WTC11 (cell line): Measurements from ENCODE around the gene PFDN1.

ENCODE experiments used
- ATF1 ChIP-seq: sonication (generic); formaldehyde crosslinking; IDR thresholded peaks from 2 replicates; pipeline ENCODE4 v1.8.1; 2023; ENCODE audit warnings: mild to moderate bottlenecking, moderate library complexity, missing genetic modification reagents
- CBFB ChIP-seq: sonication (generic); formaldehyde crosslinking; IDR thresholded peaks from 2 replicates; pipeline ENCODE4 v1.8.1; 2022; ENCODE audit warnings: mild to moderate bottlenecking, low read depth, missing genetic modification reagents
- CREB1 ChIP-seq: sonication (generic); formaldehyde crosslinking; IDR thresholded peaks from 2 replicates; pipeline ENCODE4 v1.8.0; 2023; ENCODE audit warnings: mild to moderate bottlenecking, missing genetic modification reagents
- CTCF ChIP-seq: fragments of 200-600 bp; IDR thresholded peaks from 2 replicates; pipeline ENCODE4 v1.8.0; 2022; ENCODE audit warnings: antibody characterized with exemption
- E2F1 ChIP-seq: sonication (generic); formaldehyde crosslinking; IDR thresholded peaks from 2 replicates; pipeline ENCODE4 v1.8.0; 2022; ENCODE audit warnings: mild to moderate bottlenecking, missing genetic modification reagents
- ESRRA ChIP-seq: sonication (generic); formaldehyde crosslinking; IDR thresholded peaks from 2 replicates; pipeline ENCODE4 v1.8.1; 2022; ENCODE audit warnings: mild to moderate bottlenecking, missing genetic modification reagents, borderline replicate concordance
- FOXP1 ChIP-seq: sonication (generic); formaldehyde crosslinking; IDR thresholded peaks from 2 replicates; pipeline ENCODE4 v1.8.0; 2022; ENCODE audit warnings: missing genetic modification reagents, mild to moderate bottlenecking, moderate library complexity, borderline replicate concordance
- MYBL2 ChIP-seq: sonication (generic); formaldehyde crosslinking; IDR thresholded peaks from 2 replicates; pipeline ENCODE4 v1.8.1; 2023; ENCODE audit warnings: mild to moderate bottlenecking, moderate library complexity, missing genetic modification reagents
- ZNF281 ChIP-seq: sonication (generic); formaldehyde crosslinking; IDR thresholded peaks from 2 replicates; pipeline ENCODE4 v1.8.0; 2023; ENCODE audit warnings: mild to moderate bottlenecking, missing genetic modification reagents
- ZNF317 ChIP-seq: sonication (generic); formaldehyde crosslinking; IDR thresholded peaks from 2 replicates; pipeline ENCODE4 v1.8.1; 2023; ENCODE audit warnings: low read depth, mild to moderate bottlenecking, moderate library complexity, missing genetic modification reagents, borderline replicate concordance

- TF ChIP-seq CTCF (no peak), MYBL2 (CRISPR knock-in tag) (no peak), ZNF317 (CRISPR knock-in tag) (no peak), CBFB (CRISPR knock-in tag) (no peak), E2F1 (CRISPR knock-in tag) (no peak), ESRRA (CRISPR knock-in tag) (no peak), ZNF281 (no peak), CREB1 (CRISPR knock-in tag) (no peak), FOXP1 (CRISPR knock-in tag) (no peak), ATF1 (no peak)
These were observed 21.2 kb upstream of the PFDN1 start for GRCh38 chr5:140324041-140324600.
